Stimulated activated CD4-positive, alpha-beta T cell treated with anti-CD3 and anti-CD28 coated beads, Interleukin-4, amount 100 ng/mL, for 48 hours (primary cell): ENCODE results near the gene RASIP1.

Experiments
- DNase-seq, 2 donors: peaks; one replicate each; pipeline ENCODE4 v3.0.0-alpha.2; 2020; ENCODE audit warnings: low read depth in 2 of 2

Gene RASIP1

DNA sequence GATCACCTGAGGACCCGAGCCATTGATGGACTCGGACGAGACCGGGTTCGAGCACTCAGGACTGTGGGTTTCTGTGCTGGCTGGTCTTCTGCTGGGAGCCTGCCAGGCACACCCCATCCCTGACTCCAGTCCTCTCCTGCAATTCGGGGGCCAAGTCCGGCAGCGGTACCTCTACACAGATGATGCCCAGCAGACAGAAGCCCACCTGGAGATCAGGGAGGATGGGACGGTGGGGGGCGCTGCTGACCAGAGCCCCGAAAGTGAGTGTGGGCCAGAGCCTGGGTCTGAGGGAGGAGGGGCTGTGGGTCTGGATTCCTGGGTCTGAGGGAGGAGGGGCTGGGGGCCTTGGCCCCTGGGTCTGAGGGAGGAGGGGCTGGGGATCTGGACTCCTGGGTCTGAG lies 15.8 kb upstream of the RASIP1 start:
- DNase-seq, result no peak

DNA sequence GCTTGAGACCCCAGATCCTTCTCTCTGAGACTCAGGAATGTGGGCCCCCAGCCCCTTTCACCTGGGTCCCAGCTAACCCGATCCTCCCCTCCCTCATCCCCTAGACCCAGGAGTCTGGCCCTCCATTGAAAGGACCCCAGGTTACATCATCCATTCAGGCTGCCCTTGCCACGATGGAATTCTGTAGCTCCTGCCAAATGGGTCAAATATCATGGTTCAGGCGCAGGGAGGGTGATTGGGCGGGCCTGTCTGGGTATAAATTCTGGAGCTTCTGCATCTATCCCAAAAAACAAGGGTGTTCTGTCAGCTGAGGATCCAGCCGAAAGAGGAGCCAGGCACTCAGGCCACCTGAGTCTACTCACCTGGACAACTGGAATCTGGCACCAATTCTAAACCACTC lies 15.4 kb upstream of the RASIP1 start:
- DNase-seq, result no peak

DNA sequence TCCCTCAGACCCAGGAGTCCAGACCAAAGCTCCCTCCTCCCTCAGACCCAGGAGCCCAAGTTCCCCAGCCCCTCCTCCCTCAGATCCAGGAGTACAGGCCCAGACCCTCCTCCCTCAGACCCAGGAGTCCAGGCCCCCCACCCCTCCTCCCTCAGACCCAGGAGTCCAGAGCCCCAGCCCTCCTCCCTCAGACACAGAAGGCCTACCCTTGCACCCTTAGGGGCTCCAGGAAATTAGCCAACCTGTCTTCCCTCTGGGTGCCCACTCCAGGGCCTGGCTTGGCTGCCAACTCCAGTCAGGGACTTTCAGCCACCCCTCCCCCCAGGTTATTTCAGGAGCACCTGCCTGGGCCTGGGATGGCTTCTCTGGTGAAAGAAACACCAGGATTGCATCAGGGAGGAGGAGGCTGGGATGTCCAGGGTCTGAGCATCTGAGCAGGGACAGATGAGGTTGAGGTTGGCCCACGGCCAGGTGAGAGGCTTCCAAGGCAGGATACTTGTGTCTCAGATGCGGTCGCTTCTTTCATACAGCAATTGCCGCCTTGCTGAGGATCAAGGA lies 14.8 kb upstream of the RASIP1 start, which contains the start of gene FGF21:
TSS of gene FGF21 (plus strand) at position 441 of the 558 bp plus-strand sequence. CDS start 713 bp downstream, outside the sequence.
- DNase-seq, result no peak

DNA sequence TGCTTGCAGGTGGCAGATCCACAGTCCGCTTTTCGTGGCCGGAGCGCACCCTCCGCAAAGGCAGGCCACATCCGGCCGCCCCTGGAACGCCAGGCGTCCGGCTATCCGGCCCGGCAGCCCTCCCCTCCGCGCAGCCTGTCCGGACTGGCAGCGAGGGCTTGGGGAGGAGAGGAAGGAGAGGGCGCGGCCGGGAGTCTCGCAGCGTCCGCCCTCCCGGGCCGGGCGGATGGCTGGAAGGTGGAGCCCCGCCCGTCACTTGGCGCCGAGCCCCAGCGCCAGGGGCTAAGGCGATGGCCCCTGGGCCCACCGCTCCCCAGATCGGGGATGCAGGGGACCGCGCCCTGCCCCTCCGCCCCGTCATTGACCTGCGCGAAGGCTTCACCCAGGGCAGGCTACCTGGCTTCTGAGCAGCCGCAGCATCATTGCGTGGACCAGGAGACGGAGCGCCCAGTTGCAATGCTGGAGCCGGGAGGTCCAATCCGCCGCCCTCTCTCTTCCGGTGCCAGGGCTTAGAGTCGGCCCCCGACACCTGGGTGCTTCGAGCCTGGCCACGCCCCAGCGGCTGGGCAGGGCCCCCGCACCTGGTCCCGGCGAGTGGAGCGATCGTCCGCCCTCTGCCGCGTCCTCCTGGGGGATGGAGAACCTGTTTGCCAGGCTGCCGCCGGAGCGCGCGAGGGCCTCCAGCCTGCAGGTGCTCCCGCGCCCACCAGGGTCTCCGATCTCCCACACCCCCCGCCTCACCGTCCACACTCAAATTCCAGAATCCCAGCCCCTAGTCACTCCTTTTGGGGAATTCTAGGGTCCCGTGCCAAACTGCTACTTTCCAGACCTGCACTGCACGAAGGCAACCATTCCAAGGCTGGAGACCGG lies 12.3 kb upstream of the RASIP1 start, which contains the start of gene FUT1:
TSS of gene FUT1 (minus strand) at position 146 of the 870 bp plus-strand sequence. CDS start 1,360 bp downstream, outside the sequence.
- DNase-seq, result peak in 1 of 2 donors; percentile 13

DNA sequence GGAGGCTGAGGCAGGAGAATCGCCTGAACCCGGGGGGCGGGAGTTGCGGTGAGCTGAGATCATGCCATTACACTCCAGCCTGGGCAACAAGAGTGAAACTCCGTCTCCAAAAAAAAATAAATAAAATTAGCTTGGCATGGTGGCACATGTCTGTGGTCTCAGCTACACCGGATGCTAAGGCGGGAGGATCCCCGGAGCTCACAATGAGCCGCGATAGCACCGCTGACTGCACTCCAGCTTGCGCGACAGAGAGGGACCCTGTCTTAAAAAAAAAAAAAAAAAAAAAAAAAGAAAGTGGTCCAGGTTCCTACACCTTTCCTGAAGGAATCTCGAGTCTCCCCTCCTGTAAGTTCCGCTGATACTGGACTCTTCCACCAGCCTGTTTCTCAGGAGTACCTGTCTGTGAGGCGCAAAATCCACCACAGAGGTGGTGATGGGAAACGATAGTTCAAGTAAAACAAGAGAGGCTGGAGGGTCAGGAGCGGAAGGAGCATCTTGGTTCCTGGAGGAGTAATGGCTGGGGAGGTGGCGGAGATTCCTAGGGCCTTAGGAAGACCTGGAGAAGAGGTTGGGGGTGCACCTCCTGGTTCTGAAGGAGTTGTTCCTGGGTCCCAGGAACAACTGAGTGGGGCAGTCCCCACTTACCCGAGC lies 11.6 kb upstream of the RASIP1 start:
- DNase-seq, result no peak

DNA sequence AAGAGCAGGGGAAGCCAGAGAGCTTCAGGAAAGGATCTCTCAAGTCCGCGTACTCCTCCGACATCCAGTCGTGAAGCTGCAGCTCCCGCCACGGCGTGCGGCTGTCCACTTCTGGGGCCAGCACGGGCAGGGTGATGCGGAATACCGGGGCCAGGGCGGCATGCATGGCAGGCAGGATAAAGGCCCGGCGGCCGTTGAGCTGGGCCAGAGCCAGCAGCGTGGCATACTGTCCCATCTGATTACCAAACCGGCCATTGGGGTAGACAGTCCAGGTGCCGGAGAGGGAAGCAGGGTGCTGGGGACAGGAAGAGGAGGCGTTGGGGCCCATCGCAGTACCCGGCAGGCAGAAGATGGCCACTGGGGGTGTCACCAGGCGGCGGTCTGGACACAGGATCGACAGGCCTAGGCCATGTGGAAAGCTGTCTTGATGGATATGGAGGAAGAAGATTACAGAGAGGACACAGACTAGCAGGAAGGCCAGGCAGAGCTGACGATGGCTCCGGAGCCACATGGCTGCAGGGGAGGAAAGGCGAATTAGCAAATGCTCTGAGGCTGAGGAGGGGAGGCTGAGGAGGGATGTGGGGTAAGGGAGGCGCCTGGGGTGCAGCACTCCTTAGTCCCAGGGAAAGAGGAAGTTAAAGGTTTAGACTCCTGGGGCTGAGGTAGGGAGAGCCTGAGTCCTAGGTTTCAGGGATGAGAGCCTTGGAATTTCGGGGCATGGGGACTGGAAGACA lies 10.5 kb upstream of the RASIP1 start:
- no peak for DNase-seq

DNA sequence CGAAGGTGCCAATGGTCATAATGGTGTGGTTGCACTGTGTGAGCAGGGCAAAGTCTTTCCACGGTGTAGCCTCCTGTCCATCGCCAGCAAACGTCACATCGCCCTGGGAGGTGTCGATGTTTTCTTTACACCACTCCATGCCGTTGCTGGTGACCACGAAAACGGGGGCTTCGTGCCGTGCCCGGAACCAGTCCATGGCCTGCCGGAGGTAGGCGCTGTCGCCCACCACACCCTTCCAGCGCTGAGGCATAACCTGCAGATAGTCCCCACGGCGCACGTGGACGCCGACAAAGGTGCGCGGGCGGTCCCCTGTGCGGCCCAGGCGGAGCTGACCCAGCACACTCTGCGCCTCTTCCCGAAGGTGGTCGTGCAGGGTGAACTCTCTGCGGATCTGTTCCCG lies 9.9 kb upstream of the RASIP1 start:
- no peak for DNase-seq

DNA sequence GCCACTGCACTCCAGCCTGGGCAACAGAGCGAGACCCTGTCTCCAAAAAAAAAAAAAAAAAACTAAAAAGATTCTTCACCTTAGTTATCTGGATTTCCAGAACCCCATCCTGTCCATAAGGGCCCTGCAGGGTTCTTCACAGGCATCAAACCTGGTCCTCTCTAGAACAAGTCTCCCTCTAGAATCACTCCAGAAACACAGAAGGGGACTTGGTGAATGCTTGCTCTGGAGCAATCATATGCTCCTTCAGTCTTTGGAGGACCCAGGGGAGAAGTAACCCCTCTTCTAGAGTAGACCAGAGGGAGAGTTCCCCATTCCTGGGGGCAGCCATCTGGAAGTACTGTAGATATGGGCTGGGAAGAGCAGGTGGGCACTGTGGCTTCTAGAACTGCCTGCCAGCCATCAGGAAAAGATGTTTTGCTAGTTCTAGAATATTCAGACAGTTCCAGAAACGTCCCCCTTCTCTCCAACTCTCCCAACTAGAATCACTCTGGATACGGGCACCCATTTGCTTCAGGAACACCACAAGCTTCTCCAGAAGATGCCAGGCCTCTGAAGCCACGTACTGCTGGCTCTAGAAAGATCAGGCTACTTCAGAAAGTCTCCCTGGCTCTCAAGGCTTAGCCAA lies 9.3 kb upstream of the RASIP1 start:
- DNase-seq, result no peak

DNA sequence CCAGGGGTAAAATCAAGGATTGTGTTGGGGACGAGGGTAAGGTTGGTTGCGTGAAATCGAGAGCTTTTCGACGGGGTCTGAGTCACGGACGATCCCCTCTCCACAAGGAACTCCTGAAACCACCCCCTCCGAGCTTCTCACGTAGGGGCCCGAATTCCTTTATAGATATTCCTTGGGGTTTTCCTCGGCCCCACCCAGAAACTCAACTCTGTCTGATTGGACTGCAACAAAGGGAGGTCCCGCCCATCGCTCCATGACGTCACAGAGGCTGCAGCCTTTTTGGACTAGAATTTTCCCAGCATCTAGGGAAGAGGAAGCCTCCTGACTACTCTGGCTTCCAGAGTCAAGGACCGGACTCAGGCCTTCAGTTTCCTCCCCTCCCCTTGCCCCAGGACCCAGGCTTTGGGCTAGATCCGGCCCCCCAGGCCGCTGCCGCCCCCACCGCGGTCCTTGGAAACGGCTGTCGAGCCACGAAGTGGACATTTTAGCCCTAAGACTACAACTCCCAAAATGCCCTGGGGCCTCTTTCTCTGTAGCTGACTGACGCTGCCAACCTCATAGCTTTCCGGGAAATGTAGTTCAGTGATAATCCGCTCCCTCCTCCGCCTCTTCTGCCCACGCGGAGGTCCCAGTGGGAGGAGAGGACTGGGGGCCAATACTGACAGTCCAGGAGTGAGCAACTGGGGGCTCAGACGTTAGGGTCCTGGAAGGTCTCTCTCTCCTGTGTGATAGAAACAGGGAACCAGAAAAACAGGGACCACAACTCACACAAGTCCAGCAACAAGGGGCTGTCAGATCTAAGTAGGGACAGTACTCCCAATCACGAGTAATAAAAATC lies 6.5 kb upstream of the RASIP1 start, which contains the start of gene IZUMO1:
TSS of gene IZUMO1 (minus strand) at position 172 of the 838 bp plus-strand sequence. CDS start 1,050 bp downstream, outside the sequence.
- peak; percentile 41 to 43 for DNase-seq

DNA sequence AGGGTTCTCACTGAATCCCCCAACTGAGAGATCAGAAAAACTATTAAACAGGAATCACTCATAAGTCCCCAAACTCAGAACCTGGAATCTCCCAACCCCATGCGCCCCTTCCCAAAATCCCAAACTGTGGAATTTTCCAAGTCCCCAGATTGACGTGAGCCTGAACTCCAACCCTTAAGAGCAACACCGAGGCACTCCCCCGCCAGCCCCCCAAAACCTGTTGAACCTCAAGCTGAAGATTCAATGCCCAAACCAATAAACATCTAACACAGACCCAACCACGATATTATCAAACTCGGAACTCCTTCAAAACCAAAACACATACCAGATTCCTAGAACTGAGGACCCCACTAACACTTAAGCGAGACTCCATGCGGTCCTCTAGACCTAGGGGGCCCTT lies 5.7 kb upstream of the RASIP1 start:
- no peak for DNase-seq

DNA sequence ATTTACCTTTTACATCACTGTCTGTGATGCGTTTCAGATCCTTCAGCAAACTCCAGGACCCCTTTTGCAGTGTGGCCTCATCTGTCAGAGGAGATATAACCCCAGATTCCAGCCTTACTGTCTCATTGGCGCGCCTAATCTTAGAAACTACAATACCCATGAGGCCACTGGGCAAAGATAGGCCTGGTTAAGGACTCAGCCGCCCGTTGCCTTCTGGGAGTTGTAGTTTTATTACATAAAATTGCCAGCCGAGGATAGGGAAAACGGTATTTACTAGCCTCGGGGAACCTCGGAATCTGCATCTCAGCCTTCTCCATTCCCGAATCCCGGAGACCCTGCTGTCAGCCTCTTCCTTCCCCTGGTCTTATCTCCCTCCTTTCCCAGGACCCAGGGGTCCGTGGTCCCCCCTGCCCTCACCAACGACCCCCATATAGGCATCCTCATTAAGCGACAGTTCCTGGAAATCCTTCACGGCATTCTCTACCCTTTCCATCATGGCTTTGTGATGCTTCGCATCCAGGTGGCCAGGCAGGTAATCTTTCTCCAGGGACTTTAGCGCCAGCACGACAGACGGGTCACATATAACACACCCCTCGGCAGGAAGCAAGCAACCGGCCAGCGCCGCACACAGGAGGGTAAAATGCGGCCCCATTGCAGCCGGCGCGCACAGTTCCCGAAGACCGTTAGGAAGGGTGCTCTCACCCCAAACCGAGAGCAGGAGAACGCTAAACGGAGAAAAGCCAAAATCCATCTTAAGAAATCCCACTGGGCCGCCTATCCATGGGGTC lies 5.0 kb upstream of the RASIP1 start:
- DNase-seq, result peak; percentile 43 to 50

DNA sequence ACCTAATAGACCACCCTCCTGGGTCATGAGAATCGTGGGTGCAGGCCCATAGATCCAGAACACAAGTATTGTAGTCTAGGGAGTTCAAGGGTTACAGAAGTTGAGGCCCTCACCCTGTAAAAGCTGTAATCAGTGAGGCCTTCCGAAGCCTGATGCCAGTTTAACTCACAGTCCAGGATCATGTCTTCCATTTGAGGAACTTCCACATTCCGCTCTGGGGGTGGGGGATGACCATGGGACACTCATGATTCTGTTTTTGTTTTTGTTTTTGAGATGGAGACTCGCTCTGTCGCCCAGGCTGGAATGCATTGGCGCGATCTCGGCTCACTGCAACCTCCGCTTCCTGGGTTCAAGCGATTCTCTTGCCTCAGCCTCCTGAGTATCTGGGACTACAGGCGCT lies 1.7 kb upstream of the RASIP1 start:
- DNase-seq, result no peak

DNA sequence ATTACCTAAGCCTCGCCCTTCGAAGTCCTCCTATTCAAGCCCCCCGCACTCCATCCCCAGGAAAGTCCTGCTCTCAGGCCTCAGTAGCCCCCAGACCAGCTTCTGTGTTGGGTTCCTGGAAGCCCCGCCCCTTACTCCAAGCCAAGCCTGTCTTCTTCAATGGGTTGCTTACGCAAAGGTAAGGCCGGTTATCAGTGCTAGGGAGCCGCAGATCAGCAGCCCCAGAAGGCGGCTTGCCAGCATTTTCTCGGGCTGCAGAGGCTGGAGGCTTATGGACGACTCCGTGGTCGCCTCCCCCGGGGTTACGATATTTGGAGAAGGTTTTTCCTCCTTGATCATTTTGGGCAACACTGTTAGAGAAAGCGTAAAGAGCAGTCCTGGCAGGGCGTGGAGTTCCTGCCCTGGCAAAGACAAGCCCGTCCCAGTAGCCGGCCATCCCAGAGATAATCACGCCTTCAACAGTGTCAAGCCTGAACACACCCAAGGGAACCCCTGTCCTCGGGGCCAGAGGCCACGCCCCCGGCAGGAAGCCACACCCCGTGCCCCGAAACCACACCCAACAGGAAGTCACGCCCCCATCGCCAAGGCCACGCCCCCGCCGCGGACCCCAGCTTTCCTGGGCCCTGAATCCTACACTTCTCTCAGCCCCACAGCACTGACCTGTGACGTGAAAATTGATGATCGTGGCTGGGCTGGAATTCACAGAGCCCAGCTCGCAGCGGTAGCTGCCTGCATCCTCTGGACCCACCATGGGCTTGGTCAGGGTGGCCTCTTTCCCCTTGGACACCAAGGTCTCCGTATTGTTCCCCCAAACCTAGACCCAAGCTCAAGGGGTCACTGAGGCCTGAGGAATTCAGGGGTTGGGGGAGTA lies 954 bp upstream of the RASIP1 start:
- peak in 1 of 2 donors; percentile 60 for DNase-seq

DNA sequence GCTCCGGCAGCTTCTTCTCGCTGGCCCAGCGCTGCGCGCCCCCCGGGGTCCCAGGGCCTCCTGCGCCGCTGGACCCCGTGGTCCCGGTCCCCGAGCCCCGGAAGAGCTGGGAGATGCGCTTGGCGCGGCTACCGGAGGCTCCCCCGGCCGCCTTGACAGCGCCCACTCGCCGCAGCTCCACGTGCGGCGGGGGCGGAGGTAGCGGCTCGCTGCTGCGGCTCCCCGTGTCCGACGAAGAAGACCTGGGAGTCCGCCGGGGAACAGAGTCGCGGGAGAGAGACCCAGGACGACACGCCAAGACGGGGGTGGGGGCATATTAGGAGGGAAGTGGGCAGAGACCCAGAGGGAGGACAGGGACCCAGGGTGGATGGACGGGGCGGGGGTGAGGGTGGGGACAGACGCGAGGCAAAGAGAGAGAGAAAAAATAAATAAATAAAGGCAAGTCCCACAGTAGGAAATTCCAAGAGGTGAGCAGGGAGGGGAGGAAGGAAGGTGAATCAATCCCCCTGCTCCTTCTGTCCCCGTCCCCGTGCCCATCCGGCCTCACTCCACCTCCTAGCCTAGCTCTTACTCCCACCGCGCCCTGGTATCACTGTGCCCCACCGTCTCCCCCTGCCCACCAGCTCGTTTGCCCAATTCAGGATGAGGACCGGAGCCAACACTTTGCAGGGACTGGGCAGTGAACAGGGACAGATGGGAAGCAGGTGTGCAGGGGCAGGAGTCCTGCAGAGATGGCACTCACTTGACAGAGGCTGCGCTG lies 826 bp downstream of the RASIP1 start:
- no peak for DNase-seq

DNA sequence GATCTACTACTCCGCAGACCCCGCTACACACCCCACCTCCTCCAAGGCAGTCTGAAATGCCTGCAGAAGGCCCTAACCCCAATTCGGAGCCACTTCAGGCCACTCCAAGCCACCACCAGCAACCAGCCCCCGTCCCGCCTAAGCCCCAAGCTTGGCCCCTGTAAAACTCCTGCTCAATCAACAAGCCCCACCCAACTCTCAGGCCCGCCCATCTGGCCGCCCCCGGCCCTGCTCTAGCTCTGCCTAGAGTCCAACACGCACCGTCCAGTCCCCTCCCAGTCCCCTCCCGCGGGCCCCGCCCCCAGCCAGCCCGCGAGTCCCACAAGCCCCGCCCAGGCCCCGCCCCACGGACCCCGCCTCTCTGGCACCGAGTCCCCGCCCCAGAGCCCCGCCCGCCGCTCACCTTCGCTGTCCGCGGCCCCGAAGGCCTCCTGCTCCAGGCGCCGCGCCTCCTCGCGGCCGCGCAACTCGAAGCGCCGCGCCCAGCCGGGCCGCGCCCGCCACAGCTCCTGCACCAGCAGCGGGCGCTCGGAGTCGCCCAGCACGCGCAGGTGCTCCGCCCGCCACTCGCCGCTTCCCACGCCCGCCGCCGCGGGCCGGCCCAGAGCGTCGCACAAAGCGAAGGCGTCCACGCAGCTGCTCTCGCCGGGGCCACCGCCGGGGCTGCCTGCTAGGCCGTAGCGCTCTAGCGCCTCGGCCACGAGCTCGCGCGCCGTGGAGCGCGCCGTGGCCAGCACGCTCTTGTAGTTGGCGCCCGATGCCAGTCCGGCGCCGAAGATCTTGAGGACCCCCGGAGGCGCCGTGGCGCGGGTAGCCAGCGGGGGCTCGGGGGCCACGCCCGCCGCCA lies 1.6 kb downstream of the RASIP1 start:
- peak; percentile 94 to 99 for DNase-seq

DNA sequence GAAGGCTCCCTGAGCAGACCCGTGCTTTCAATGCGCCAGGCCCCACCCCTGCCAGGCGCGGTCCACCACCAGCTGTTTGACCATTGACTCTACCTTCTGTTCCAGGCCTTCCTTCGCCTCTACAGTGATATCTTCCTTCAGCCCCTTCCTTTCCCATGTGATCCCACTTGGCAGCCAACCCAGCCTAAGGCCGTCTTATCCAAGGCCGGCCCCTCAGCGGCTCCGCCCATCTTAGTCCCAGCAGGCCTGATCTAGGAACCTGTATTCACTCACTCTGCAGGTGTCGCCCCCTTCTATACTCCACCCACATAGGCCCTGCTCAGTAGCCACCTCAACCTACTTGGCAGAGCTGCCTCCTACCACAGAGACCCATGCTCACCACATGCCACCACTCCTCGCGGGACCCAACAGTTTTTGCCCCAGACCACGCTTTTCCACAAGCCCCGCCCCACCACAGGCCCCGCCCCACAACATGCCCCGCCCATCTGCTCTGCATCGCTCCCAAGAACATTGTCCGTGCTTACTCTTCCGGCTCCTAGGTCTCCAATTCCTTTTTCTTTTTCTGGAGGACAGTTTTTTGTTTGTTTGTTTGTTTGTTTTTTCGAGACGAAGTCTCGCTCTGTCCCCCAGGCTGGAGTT lies 2.9 kb downstream of the RASIP1 start:
- no peak for DNase-seq
